NCI-H748 (cell line): Measurements from ENCODE around the gene FTO.

ENCODE experiments used
- DNase-seq: peaks from one replicate; lab custom pipeline; 2025; ENCODE audit not compliant: unreplicated experiment; lab: John Stamatoyannopoulos, UW

The FTO gene

GRCh38 chr16:54112451-54113206, 408.7 kb downstream of the FTO start:
- no peak for DNase-seq

- no peak for DNase-seq
Observed at GRCh38 chr16:54115558-54115957, 411.6 kb downstream of the FTO start.

DNA sequence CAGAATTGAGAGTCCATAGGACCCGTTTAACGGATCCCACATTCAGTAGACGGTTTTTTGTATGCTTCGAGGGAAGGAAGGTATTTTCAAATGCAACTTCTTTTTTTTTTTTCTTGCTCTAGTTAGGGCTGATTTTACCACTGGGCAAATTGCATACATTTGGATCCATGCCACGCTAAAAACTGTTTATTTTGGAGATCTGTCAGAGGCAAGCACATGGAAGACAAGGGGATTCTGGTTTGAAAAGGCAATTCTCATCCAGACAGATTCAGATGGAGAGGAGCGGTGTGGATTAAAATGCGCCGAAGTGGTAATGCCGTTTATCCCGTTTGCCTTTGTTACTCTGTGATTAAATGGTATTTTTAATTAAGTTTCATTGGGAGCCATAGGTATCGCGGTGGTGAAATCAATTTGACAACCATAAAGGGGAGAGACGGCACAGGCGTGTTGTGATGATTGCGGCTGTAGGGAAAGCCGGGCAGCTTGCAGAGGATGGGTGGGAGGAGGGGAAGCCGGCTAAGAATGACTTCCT, 412.2 kb downstream of the FTO start:
- DNase-seq = peak; percentile 29

DNA sequence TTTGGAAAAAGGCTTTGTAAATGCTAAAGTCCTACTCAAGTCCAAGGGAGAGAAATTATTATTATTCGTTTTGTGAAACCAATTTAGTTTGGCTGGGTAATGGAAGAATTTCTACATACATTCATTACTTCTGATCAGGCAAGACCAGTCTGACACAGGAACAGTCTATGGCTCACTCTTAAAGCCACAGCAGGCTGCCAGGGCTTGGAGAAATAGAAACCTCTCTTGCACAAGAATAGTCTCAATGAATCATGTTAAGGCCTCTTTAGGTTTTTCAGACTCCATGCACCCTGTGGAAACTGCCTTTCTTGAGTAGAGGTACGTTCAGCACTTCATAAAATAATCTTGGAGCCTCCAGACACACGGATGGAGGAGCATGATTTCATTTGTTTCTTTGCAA, 414.9 kb downstream of the FTO start:
- DNase-seq = no peak

- peak; percentile 40 for DNase-seq
Observed at GRCh38 chr16:54120846-54121480, 417.0 kb downstream of the FTO start.

DNA sequence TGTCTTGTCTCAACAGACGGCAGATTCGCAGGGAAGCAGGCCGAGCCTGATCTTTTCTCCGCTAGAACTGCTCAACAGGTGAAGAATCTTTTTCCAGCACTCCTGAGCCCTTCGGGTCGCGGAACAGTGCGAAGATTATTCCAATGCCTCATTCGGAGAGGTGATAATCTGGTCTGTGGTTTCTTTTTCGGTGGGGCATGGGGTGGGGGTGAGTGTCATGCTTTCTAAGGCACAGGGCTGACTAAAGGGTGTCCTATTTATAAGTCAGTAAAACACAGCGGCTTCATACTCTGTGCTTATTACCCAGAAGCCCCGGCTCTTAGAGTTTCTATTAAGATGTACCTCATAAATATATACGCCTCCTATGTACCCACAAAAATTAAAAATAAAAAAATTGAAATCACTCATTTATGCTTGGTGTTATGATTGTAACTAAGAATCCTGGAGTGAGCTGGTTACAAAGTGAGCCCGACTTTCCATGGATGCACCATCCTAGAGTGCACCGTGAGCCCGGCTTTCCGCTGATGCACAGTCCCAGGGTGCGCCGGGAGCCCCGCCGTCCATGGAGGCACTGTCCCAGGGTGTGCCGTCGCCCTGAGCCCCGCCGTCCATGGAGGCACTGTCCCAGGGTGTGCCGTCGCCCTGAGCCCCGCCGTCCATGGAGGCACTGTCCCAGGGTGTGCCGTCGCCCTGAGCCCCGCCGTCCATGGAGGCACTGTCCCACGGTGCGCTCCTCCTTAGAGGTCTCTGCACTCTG, 417.8 kb downstream of the FTO start:
- no peak for DNase-seq

- DNase-seq = no peak
Observed at GRCh38 chr16:54123766-54124165, 419.8 kb downstream of the FTO start.

DNA sequence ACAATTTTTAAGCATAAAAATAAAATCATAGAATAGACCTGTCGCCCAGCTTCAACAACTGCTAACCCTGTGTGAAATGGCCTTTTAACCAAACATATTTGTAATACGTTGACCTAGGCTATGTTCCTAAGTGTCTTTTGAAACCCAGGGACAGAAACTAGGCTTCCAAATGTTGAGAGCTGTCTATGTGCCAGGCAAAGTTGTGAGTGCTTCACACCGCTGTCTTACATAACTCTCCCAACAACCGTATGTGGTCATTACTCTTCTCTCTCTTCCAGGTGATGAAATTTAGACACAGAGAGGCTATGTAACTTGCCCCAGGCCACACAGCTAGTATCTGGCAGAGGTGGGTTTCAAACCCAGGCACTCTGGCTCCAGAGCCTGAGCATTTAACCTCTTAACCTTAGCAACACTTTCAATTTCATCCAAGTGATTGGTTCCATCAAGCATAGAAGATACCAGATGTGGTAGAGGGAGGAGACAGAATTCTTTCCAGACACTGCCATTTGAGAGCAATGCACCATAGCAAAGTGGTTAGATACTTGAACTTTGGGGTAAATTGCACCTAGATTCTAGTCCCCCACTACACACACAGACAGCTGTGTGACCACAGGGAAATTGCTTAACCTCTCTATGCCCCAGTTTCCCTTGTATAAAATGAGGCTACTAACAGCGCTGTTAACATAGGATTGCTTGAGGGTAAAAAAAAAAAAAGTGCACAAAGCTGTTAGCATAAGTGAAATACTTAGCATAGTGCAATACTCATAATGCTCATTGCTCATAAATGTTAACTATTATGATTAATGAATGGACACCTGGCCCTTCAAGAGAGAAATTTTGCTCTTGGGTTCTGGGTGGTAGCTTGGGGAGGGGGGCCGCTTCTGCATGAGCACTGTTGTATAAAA, 422.0 kb downstream of the FTO start:
- no peak for DNase-seq

GRCh38 chr16:54126907-54127306, 423.0 kb downstream of the FTO start:
- DNase-seq = no peak

- DNase-seq = no peak
Observed at GRCh38 chr16:54128629-54129234, 424.8 kb downstream of the FTO start.

DNA sequence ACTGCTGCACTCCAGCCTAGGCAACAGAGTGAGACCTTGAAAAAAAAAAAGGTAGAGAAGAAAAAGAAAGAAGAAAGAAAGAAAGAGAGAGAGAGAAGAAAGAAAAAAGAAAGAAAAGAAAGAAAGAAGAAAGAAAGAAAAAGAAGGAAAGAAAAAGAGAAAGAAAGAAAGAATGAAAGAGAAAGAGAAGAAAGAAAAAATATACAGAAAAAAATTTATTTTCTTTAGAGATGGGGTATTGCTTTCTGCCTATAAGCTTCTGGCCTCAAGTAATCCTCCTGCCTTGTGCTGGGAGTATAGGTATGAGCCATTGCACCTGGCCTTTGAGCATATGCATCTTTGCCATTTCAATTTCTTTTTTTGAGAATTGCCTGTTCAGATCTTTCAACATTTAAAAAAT, 425.9 kb downstream of the FTO start:
- no peak for DNase-seq

DNA sequence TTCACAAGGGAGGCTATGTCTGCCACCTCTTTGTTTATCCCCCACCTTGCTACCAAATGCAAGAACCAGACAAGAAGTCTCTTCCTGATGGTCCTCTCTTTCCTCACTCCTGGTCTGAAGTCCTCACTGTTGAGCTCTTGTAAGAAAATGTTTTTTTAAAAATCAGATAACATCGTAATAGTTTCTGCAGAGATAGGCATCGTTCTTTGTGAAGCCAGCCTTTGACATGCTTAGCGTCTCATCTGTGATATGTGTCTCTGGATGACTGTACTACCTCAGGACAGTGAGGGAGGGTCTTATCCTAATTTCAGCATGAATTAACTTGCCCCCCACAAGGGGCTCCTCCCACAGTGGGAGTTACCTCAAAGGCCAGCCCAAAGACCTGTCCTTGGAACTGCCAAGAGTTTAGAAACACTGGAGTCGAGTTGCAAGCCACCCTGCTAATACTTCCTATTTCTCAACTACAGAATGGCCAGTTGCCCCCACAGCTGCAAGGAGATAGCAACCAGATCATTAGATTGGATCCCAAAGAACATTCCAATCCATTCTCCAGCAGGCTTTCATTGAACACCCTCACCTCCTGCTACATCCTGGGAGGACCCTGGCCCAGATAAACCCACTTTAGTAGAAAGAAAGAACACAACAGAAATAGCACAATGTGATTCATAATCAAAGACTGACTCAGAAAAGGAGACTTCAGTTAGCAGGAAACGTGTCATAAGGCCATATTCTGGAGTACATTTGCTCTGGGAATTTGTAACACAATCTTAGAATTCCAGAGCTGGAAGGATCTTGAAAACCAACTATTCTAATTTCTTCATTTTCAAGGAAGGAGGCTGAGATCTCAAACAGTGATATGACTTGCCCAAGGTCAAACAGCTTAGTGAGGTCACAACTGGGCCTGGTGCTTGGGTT, 431.7 kb downstream of the FTO start:
- DNase-seq = no peak

DNA sequence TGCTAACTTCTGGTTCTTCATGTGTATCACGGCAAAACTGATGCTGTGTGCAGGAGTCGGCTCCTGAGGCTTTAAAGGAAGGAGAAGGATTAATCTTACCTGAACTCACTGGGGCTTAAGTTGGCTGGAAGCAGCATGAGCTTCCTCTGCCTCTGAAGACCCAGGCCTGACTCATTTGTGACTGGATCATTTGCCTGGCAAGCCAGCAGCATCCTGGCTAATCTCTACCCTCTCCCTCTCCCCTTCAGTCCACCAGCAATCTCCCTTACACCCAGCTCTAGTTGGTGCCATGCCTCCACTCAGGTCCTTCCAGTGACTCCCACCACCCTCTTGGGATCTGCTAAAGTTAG, 432.3 kb downstream of the FTO start:
- DNase-seq = no peak

DNA sequence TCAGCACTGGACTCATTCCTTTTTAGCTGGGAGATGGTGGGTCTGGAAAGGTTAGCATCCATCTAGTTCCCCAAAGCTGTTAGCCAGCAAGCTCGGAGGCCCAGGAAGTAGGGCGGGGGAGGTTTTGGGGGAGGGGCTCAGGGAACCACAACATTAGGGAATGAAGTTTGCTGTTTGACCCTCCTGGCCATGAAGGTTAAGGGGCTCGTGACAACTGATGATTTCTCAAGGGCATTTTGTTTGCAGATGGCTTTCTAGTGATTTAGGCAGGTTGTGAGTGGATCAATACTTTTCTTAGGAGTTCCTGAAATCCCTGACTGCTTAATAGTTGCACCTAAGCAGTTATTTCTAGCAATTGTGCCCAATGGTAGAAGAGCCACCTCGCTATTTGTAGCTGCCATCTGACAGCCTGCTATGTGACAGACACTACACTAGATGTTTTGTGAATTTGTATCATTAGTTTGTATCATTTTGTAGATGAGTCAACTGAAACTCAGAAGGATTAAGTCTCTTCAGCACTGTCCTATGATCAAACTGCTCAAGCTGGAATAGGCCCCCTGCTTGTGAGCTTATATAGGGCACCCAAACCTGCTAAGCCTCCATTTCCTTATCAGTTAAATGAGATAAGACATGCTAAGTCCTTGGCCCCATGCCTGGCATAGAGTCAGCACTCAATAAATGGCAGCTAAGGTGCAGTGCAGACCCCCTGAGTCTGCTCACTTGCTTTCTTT, 436.3 kb downstream of the FTO start:
- DNase-seq = no peak

GRCh38 chr16:54140788-54141136, 436.8 kb downstream of the FTO start:
- no peak for DNase-seq

DNA sequence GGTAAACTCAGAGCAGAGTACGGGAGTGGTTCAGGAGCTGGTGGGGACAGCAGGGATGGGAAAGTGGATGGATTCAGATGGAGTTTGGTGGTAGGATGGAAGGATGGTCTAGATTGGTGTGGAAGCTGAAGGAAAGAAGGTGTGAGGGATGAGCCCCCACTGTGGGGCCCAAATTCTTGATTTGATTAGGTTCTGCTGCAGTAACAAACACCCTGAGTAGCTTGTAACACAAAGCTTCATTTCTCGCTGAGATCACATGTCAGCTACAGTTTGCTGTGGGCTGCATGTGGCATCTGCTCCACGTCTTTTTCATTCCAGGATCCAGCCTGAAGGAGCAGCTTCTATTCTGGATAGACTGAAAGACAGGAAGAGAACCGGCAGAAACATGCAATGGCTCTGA, 438.8 kb downstream of the FTO start:
- DNase-seq = no peak

DNA sequence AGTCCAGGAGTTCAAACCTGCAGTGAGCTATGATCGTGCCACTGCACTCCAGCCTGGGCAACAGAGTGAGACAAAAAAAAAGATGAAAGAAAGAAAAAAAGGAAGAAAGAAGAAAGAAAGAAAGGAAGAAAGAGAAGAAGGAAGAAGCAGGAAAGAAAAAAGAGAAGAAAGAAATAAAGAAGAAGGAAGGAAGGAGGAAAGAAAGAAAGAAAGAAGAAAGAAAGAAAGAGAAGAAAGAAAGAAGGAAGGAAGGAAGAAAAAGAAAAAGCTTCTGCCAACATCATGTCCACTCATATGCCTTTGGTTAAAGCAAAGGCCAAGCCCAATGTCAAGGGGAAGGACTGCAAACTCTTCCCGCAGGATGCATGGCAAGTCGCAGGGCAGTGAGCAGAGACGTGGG, 439.5 kb downstream of the FTO start:
- no peak for DNase-seq

DNA sequence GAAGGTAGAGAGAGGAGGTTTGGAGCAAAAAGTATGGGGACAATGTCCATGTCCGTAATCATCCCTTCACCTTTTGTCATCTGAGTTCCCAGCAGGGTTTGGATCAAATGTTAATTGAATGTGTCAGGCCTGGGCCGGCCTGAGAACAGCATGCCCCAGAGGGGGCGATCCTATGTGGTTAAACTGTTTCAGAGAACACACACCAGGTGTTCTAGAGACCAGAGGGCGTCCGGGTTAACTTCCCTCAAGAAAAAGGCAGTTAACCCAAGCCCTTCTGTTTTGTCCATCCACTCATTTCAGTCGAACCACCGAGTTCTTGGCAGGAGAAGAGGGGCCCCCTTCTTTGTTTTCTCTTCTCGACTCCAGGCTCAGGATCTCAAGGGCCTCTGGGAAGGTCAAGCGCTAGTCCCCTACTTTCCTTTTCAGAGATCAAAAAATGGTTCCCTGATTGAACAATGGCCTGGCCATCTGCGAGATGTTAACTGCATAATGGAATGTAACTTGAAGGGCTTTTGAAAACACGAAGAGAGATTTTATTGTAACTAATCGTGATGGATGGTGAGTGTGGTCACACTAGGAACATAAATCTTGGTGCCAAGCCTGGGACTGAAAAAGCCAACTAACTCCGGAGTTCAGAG, 440.1 kb downstream of the FTO start:
- no peak for DNase-seq

- DNase-seq = no peak
Observed at GRCh38 chr16:54144572-54144947, 440.6 kb downstream of the FTO start.
